ENCODE results near the gene CIT.

The CIT gene

DNA sequence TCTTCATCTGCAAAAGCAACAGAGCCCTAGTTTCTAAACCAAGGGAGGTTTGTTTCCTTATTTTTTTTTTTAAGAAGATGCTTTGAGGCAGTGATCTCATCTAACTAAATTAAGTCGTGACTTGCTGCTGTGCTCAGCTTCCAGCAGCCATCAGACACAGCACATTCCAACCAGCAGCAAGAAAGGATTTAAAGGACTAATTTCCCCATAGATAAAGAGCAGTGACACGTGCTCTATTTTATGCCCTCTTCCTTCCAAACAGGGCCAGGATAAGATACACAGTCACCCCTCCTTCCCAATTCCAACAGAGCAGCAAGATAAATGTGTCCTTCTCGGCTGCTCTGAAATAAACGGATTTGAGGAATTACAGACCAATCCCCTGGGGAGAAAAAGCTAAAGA lies 127.5 kb downstream of the CIT start:
- H3K4me3 ChIP-seq (replicated peaks; ENCODE audit: low read depth, low read length), result no peak overlapping the region
- TF ChIP-seq, protein P1, sequence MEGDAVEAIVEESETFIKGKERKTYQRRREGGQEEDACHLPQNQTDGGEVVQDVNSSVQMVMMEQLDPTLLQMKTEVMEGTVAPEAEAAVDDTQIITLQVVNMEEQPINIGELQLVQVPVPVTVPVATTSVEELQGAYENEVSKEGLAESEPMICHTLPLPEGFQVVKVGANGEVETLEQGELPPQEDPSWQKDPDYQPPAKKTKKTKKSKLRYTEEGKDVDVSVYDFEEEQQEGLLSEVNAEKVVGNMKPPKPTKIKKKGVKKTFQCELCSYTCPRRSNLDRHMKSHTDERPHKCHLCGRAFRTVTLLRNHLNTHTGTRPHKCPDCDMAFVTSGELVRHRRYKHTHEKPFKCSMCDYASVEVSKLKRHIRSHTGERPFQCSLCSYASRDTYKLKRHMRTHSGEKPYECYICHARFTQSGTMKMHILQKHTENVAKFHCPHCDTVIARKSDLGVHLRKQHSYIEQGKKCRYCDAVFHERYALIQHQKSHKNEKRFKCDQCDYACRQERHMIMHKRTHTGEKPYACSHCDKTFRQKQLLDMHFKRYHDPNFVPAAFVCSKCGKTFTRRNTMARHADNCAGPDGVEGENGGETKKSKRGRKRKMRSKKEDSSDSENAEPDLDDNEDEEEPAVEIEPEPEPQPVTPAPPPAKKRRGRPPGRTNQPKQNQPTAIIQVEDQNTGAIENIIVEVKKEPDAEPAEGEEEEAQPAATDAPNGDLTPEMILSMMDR (IDR thresholded peaks at IDR 0.05; ENCODE audit: low read length, missing control alignments), result no peak
- DNase-seq (ENCODE audit: low read depth), result peak; percentile 14

DNA sequence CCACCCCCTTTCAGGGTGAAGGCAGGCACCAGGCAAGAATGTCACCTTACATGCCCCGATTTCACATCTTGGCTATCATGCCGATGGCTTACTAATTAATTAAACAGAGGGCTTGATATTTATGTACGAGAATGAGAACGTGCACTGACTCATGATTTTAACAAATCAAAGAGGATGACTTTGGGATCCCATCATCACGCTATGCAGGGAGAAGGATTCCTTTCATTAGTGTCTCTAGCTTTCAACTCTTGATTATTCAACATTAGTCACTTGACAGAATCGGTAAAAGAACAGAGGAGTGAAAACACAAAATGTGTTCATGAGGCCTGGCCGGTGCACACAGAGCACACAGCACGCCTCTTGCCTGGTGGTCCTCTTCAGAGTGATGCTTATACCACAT lies 128.6 kb downstream of the CIT start:
- no peak for DNase-seq (ENCODE audit: low read depth)
- no peak overlapping the region for H3K4me3 ChIP-seq (replicated peaks; ENCODE audit: low read depth, low read length)
- TF ChIP-seq, protein P1 (IDR thresholded peaks at IDR 0.05; ENCODE audit: low read length, missing control alignments), result no peak

DNA sequence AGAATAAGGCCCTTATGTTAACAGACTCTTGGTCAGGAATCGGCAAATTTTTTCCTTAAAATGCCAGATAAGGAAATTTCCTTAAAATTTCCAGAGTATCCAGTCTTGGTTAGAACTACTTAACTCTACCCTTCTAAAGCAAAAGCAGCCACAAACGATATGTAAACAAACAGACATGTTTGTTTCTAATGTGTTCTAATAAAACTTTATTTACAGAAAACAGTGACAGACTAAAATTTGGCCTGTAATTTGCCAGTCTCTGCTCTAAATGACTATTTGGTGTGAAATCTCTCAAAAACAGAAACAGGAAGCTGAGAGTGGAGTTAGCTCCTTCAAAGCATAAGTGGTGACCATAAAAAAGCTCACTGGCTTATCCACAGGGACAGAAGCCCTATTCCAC lies 131.0 kb downstream of the CIT start:
- no peak for DNase-seq (ENCODE audit: low read depth)
- TF ChIP-seq, protein P1 (IDR thresholded peaks at IDR 0.05; ENCODE audit: low read length, missing control alignments), result no peak
- H3K4me3 ChIP-seq (replicated peaks; ENCODE audit: low read depth, low read length), result no peak overlapping the region

DNA sequence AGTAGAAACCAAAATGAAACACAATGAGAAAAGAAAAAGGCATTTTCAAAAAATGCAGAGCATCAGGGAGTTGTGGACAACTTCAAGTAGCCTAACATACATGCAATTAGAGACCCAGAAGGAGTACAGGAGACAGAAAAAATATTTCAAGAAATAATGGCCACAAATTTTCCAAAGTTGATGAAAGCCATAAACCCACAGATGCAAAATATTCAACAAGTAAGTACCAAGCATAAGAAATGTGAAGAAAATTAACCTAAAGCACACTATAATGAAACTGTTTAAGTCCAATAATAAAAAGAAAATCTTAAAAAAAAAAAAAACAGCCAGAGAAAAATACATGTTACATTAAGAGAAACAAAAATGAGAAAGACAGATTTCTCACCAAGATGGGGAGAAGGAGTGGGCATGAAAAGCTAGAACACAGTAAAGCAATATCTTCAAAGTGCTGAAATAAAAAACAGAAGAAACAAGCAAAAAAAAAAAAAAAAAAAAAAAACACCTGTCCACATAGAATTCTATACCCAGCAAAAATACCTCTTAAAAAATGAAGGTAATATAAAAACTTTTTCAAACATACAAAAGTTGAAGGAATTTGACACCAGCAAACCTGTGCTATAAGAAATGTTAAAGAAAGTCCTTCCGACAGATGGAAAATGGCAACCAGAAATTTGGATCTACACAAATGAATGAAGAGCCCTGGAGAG lies 132.1 kb downstream of the CIT start:
- H3K4me3 ChIP-seq (replicated peaks; ENCODE audit: low read depth, low read length), result no peak overlapping the region
- TF ChIP-seq, protein P1 (IDR thresholded peaks at IDR 0.05; ENCODE audit: low read length, missing control alignments), result no peak
- no peak for DNase-seq (ENCODE audit: low read depth)

DNA sequence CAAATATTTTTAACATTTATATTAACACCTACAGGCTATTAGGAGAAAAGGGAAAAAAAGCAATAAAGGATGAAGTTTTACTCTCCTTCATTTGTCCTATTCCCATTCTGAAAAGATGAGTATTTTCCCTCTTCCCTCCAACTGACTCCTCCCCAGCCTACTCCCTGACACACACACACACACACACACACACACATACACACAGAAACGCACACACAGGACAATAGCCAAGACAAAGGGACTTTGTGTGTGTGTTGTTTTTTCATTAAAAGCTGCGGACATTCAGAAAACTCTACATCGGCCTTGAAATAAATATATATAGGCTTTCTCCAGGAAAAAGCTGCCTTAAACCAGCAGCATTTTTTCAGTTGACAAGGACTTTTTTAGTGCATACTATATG lies 134.4 kb downstream of the CIT start:
- no peak for DNase-seq (ENCODE audit: low read depth)
- no peak overlapping the region for H3K4me3 ChIP-seq (replicated peaks; ENCODE audit: low read depth, low read length)
- TF ChIP-seq, protein P1 (IDR thresholded peaks at IDR 0.05; ENCODE audit: low read length, missing control alignments), result no peak

DNA sequence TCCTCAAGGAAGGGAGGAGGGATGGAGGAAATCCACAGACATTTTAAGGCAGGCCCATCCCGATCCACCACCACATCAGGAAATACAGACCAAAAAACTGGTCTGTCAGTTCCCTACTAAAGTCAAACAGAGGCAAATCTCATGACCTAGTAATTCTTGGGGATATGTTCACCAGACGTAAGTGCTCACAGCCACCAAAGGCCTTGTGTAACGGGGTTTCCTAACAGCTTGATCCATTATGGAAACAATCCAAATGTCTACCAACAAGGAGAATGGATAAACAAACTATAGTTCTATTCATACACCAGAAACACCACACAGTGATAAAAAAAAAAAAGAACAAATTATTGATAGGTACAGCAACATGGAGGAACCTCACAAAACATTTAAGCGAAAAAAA lies 136.3 kb downstream of the CIT start:
- TF ChIP-seq, protein P1 (IDR thresholded peaks at IDR 0.05; ENCODE audit: low read length, missing control alignments), result no peak
- H3K4me3 ChIP-seq (replicated peaks; ENCODE audit: low read depth, low read length), result no peak overlapping the region
- DNase-seq (ENCODE audit: low read depth), result no peak

DNA sequence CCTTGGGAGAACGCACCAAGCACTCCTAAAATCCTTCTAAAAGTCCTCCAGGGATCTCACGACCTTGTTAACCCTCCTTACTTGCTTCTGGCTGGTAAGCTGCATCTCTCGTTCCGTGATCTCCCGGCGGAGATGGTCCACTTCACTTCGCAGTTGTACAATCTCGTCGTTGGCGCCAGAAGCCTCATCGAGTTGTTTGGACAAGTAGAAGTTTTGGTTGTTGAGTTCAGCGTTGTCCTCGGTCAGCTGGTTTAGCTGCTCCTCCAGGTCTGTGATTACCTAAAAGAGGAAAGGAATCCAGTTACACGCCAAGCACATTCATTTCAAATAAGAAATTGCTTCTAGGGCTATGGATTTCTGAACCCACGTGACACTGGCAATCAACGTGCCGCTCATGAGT lies 142.0 kb downstream of the CIT start:
- TF ChIP-seq, protein P1 (IDR thresholded peaks at IDR 0.05; ENCODE audit: low read length, missing control alignments), result no peak
- no peak for DNase-seq (ENCODE audit: low read depth)
- H3K4me3 ChIP-seq (replicated peaks; ENCODE audit: low read depth, low read length), result no peak overlapping the region
